GM21723 (cell line): Measurements from ENCODE around the gene AHSA1.
A peak's percentile ranks its signal among the peaks of the same experiment; 100 is the strongest.

Experiments used
- ATAC-seq: cut with Tn5 transposase; IDR thresholded peaks from one replicate; pipeline ENCODE4 v1.9.1; 2021; ENCODE audit warnings: mild to moderate bottlenecking, moderate library complexity; ENCODE audit not compliant: unreplicated experiment

AHSA1 gene

DNA sequence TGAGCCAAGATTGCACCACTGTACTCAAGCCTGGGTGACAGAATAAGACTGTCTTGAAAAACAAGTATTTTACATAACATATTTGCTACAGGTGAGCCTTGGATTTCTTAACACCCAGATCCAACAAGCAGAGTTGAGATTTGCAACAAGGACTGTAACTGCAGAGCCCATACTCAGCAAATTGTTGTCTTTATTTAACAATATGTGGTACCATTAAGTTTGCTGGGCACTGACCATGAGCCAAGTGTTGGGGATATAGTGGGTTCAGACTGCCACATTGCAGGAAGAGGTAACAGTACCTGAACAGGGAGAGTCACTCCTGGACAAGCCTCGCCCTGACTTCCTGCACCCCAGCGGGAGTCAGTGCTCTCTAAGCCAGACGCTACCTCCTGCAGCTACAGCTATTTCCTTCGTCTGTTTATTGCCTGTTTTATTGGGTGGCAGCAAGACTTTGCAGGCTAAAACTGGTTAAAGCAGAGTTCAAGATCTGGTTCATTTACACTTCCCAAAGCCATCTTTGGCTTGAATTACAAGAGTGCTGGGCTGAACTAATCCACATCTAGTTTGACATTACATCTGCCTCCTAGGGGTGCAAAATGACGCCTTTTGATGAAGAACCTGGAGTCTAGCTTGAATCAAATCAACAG, 12.5 kb downstream of the AHSA1 start:
- ATAC-seq = no peak

DNA sequence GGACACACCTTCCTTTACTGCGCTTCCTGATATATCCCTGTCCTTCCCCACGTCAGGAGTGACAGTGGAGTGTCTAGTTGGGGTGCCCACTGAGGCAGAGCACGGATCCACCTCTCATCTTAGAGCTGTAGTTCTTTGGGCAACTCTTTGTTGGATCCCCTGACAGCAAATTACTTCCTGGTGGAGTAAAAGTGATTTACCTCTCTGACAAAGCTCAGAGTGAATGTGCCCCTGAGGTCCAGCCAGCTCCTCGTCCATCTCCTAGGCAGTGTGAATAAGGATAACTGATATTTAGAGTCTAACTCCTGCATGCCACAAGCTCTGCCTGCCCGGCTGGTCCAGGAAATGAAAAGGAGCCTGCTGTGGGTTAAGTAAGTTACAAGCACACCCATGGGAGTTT, 16.0 kb downstream of the AHSA1 start:
- no peak for ATAC-seq

DNA sequence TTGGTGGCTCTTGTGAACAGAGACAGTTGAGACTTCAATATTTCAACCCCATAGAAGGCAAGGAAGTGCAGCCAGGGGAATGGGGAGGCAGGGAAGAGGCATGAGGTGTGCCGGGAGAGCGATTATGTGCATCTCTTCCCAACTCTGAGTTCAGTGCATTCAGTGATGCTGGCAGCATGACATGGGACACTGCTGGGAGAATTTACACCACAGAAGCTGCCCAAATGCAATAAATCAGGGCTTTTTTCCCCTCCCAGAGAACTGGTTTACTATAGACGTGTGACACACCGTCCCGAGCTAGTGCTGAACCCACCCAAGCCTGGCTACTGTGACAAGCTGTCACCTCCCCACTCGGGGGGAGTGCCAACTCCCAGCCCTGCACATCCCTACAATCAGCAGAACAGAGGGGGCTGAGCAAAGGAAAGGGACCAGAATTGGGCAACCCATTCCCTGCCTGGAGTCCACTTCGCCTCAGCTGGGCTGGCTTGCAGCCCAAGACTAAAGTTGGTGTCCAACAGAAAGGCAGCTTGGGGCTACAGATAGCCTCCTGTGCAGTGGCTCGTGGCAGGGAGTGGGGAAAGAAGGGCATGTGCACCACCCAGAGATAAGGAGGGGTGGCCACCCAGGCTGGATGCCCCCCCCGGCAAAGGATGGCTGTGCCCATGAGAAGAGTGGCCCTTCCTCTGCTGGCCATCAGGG, 16.7 kb downstream of the AHSA1 start:
- ATAC-seq = no peak

DNA sequence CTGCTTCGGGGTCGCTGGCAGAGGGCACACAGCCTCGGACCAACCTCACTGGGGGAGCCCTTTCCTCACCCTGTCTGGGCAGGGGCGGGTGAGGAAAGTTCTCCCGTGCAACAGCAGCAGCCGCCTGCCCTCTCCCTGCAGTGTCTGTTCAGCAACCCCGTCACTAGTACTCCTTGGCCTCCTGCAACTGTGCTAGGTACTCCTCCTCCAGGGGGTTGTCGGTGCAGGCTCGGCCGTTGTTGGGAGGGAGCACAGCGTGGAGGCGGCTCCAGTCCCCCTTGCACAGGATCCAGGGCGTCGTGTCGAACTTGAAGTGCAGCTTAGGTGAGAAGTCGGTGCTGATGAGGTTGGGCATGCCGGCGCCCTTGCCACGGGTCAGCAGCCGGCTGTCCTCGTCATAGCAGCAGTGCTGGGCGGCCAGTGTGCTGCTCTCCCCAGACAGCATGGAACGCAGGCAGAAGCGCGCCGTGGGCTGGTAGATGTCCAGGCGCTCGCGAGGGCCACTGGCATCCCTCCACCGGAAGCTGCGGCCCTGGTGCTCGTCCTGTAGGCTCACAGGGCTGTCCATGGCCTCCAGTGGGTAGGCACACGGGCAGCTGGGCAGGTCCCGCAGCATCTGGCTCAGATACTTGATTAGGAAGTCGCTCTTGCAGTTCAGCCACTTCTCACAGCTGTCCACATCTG, 17.7 kb downstream of the AHSA1 start:
- no peak for ATAC-seq

DNA sequence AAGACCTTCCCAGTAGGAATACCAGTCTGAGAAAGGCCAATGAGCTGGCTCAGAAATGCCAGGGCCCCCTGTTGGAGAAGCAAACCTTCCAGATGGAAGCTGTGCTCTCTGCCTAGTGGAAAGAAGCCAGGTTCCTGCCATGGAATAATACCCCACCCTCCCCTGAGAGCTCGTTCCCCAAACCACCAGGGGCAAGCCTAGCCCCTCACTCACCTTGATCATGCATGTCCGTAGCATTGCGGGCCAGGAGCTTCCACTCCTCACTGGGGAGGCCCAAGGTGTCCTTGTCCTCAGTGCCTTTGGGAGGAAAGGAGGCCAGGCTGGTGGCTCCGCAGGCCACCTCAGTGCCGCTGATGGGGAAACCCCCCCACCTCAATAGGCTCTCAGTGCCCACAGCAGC, 20.1 kb downstream of the AHSA1 start:
- no peak for ATAC-seq

DNA sequence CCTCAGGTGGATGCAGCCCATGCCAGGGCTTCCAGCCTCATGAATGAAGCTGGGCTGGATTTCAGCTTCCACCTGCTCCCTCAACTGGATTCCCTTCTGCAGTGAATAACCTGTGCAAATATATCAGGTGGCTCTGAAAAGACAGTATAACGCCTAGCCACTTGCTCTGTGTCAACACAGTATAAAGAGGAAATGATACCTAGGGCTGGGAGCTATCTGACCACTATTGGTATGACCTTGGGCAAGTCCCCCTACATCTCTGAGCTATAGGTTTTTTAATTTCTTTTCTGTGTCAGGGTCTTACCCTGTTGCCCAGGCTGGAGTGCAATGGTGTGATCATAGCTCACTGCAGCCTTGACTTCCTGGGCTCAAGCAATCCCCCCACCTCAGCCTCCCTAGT, 20.9 kb downstream of the AHSA1 start:
- ATAC-seq = peak; percentile 94

DNA sequence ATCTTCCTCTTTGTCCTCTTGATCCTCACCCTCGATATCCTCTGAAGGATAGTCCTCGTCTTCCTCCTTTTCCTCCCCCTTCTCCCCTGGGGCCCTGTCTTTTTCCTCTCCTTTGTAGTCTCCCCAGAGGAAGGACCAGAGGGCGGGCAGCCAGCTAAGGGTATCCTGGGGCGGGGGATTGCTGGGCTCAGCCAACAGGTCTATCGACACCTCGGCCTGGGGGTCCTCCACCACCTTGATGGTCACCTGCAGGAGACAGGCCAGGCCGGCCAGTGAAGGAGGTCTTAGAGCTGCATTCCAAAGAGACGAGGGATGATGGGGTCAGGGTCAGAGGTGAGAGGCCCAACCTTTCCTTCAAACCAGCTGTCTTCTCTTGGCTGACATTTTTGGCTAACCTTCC, 24.5 kb downstream of the AHSA1 start:
- ATAC-seq = no peak

DNA sequence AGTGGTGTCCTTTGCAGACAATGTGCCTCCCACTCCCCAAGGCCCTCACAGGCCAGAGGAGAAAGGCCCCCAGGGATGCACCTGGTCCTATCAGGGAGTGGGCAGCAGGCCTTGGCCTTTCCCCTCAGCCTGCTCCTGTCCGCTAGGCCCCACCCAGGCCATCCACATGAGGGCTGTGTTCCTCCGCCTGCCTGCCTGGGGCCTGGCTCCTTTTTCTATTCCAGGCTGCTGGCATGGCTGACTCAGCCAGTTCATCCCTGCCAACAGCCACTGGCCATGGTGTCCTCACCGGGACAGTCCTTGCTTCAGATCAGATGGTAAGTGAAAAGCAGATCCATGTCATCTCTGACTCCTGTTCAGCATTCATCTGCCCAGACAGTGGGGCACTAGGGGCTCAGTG, 27.4 kb downstream of the AHSA1 start:
- ATAC-seq = no peak

DNA sequence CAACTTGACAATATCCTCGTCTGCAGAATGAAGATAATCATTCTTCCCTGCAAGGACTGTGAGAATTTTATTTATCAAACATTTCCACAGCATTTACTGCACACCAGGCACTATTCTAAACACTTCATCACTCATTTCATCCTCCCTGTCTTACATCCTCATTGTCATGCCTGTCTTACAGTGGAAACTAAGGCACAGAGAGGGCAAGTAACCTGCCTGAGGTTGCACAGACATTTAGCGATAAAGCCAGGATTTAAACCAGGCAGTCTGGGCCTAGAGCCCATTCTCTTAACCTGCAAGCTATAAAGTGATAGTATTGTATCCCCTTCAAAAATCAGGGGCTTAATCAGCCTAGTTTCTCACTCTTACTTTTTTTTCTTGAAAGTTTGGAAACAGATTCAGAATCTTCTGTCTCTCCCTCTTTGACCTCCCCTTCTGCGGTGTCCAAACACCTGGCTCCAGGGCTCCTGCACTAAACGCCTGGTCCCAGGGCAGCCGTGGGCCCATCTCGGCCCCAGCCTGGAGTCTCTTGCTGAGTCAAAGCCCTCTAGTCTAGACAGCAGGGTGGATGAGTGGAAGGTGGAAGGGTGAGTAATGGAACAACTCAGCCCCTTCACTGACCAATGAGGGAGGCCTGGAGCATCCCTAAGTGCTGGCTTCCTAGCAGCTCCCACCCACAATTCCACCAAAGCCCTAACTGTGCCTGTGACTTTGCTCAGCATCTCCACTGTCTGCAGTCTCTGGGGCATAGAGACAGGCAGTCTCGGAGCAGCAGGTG, 28.2 kb downstream of the AHSA1 start:
- ATAC-seq = no peak

DNA sequence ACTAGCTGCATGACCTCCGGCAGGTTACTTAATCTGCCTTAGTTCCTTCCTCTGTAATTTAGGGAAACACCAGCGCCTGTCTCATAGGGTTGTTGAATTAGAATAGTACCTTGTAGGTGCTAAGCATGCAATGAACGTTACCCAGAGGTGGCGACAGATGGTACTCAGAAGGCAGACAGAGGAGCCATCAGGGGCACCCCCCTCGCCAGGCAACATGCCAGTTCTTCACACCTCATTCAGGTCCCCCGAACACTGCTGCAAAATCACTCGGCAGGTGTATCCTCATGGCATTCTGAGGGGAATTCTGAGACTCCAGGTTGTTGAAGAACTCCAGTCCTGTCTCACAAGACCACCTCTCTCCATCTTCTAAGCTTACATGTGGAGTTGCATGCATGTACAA, 30.7 kb downstream of the AHSA1 start:
- ATAC-seq = no peak

DNA sequence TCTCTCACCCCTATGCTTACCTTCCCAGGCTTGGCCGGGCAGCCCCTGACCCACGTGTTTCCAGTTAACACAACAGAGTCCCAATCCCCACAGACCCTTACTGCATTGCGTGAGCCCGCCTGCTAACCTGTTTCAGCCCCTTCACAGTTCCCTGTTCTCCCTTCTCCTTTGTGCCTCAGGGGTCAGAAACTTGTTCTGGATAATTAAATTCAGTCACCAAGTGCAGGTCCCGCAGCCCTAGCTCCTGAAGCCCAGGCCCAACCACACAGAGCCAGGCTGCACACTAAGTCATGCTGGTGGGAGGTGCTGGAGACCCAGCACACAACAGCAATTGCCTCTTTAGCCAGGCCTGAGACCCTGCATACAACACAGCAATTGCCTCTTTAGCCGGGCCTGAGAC, 31.1 kb downstream of the AHSA1 start:
- no peak for ATAC-seq

DNA sequence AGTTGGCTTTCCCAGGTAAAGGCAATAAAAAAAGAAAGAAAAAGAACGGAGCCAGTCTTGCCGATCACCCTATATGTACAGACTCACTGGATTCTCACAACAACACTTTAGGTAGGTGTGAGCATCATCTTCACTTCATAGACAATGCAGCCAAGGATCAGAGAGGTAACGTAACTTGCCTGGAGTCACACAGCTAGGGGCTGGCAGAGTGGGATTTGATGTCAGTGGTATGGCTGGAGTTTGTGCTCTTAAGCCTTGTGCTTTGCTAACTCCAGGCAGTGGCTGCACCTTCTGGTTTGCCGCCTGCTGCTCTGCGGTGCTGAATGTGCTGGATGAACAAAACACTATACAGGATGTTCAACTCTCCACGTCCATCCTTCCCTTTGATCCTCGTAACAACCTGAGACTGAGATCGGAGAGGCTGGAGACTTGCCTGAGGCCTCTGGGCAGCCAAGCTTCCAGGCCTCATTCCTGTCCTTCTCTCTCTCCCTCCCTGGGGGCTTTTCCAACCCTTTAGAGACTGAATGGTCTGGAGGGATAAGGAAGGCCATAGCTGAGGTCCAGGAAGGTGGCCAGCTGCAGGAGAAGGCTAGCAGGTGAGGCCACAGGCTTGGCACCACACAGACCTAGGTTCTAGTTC, 32.6 kb downstream of the AHSA1 start:
- no peak for ATAC-seq

DNA sequence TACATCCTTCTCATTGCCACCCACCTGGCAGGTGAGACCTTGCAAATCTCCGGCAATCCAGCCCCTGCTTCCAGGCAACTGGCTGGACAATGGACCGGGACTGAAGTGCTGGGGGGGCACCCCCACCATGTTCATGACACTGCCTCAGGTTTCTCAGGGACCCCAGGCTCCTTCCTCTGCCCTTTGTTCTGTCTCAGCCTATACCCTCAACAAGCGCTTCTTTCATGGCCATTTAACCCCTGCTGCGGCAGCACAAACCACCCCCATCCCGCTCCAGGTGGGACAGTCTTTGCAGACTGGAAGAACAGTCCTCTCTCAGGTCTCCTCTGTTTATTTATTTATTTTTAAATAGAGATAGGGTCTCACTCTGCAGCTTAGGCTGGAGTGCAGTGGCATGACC, 33.2 kb downstream of the AHSA1 start:
- ATAC-seq = no peak

DNA sequence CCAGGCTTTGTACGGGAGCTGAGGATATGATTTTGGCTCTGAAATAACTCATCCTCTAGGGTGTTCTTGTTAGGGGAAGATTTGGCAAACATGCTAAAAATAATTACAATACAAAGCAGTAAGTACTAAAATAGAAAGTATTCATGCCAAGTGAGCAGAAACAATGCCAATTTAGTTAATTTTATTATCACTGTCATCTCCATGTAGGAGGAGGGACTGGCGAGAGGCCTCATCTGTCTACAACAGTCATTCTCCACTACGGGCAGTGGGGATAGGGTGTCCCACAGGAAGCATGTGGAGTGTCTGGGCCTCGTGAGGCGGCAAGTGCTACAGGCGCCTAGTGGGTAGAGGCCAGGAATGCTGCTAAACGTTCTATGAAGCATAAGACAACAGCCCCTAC, 37.4 kb downstream of the AHSA1 start:
- no peak for ATAC-seq

DNA sequence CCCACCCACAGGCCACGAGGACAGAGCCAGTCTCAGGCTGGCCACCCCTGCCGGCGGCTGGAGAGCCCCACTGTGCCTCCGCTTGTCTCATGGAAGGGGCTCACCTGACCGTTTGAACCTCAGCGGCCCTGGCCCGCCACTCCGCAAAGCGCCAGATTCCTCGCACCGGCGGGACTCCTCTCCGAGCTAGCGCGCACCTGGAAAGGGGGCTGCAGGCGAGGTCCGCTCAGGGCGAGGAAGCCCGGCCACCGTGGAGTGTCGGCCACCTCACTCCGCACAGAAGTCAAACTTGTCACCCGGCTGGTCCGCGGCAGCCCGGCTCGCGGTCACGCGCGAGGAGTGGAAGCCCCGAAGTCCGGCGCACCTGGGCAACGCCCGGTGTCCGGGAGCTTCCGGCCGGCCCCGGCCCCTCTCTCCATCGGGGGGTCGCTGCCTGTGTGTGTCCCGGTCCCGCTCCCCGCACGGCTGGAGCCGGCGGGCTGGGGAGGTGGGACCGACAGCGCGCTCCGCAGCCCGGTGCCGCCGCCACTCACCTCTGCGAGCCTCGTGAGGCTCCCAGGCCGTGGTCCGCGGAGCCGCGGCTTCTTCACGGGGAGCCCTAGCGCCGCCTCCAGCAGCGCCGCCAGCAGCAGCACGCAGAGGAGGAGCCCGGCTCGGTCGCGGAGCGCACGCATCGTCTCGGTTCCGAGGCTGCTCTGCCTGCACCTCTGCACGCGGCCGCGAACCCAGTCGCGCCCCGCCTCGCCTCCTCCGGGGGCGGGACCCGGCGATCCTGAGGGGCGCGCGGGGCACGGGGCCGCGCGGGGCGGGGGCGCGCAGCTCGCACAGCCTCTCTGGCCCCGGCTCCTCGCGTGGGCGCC, 40.5 kb downstream of the AHSA1 start, which contains the start of gene ISM2:
ISM2 (minus strand) TSS at position 697 of the 860 bp plus-strand sequence; CDS start at position 674, 23 bp downstream.
- peak; percentile 73 for ATAC-seq

DNA sequence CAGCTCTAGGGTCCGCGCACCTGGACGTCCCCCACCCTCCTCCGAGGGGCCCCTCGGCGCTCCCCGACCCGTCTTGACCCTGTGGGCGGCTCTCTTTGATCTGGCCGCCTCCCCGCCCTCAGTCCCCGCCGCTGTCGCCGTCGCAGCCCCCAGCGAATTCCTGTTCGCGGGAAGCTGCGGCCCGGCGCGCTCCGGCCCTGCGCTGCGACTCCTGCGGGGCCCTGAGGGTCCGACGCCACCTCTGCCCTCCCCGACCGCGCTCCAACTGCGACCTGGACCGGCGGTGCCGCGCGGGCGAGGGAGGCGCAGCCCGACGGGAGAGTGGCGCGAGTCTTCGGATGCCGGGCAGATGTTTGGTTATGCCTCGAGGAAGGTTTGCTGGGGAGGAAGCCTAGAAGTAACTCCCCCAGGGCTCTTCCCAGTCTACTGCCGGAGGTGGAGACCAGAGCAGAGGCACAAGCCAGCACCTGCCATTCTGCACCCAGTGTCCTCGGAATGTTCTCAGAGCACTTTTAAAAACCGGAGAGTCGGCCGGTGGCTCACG, 41.2 kb downstream of the AHSA1 start:
- ATAC-seq = peak; percentile 29

DNA sequence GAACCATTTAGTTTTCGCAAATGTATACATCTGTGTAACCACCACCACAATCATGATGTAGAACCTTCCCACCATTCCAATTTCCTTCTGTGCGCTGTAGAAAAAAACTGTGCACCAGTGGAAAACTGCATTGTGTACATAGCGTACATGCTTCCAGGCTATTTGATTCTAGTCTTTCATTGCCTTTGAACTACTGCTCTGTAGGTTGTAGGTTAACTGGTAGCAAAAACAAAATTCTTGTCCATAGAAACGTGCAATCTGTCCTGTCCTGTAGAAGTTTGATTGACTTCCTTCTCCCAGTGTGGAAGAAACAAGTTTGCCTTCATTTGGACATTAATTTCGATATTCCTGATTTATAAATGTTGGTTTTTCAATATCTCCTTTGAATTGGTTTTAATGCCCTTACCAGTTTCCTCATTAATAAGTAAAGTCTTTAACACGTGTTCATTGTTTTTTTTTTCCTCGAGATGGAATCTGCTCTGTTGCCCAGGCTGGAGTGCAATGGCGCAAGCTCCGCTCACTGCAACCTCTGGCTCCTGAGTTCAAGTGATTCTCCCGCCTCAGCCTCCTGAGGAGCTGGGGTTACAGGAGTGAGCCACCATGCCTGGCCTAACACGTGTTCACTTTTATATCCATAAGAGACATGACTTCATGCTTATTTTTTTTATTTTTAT, 44.4 kb downstream of the AHSA1 start:
- ATAC-seq = no peak

DNA sequence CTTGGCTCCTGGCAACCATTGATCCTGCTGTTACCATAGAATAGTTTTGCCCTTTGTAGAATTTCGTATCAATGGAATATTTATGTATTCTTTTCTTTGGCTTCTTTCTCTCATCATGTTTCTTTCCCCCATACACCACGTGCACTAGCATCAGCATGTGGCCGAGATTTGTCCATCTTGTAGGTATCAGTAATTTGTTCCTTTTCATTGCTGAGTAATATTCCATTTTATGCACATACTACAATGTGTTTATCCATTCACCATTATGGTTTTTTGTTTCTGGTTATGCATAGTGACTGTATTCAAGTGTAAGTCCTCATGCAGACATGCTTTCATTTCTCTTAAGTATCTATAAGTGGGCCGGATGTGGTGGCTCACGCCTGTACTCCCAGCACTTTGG, 45.2 kb downstream of the AHSA1 start:
- no peak for ATAC-seq

DNA sequence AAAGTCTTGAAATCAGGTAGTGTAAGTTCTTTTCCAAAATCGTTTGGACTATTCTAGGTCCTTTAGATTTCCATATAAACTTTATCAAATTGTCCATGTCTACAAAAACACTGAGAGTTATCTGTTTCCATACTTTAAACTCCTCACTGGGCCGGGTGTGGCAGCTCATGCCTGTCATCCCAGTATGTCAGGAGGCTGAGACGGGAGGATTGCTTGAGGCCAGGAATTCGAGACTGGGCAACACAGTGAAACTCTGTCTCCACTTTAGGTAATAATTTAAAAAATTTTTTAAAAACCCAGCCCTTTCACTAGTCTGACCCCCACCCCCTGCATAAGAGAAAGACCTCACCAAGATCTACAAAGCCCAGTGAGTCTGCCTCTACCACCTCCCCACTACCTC, 47.1 kb downstream of the AHSA1 start:
- no peak for ATAC-seq
